ENCODE measurements around the gene SLC39A11.

SLC39A11 gene

DNA sequence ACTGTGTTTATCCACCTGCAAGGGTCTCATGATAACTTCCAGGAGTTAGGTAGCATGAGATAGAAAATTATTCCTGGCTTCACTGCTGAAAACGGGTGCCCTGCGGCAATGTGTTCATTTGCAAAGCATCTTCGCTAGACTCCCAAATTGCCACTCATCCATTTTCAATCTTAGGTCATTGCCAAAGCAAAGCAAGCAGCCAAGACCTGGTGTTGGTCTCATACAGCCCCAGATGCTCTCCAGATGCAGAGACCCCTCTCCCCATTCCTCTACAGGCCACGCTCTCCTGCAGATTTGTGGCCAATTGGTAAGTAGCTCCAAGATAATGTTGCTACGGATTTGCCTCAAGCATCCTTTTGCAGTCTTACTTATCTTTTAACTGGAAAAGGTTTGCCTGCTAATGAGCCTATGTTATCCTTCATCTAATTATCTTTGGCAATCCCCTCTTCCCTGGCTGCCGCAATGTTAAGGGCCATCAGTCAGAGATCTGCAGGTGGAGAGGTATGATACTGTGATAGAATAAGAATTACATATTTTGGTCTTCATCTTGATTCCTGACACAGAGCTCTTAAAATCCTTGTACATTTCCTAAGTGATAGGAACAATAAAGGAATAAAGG, 222.0 kb downstream of the SLC39A11 start:
- no peak for DNase-seq (ENCODE audit: low read depth)

DNA sequence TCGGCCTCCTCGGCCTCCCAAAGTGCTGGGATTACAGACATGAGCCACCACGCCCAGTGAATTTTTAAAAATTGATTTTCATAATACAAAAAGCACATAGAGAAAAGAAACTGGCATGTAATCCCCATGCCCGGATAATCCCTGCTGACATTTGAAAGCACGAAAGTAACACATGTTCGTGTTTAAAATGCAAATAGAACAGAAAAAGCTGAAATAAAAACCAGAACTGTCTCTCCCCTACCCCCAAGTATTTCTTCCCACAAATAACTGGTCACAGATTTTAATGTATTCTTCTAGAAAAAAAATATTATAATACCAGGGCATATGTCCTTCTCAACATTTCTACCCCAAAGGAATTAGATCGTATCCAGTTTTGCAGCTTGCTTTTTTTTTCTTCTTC, 222.9 kb downstream of the SLC39A11 start:
- no peak for DNase-seq (ENCODE audit: low read depth)

DNA sequence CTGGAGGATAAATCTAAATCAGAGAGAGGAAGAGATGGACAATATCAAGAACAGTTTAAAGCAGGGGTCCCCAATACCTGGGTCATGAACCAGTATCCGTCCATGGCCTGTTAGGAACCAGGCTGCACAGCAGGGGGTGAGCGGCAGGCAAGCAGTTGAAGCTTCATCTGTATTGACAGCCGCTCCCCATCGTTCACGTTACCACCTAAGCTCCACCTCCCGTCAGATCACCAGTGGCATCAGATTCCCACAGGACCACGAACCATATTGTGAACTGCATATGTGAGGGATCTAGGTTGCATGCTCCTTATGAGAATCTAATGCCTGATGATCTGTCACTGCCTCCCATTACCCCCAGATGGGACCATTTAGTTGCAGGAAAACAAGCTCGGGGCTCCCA, 226.5 kb downstream of the SLC39A11 start:
- DNase-seq (ENCODE audit: low read depth): no peak

GRCh38 chr17:72863526-72864211, 228.8 kb downstream of the SLC39A11 start:
- no peak for DNase-seq (ENCODE audit: low read depth)

- DNase-seq (ENCODE audit: low read depth): no peak
Observed at GRCh38 chr17:72862276-72862999, 230.1 kb downstream of the SLC39A11 start.

- no peak for DNase-seq (ENCODE audit: low read depth)
Observed at GRCh38 chr17:72861811-72862210, 230.7 kb downstream of the SLC39A11 start.

DNA sequence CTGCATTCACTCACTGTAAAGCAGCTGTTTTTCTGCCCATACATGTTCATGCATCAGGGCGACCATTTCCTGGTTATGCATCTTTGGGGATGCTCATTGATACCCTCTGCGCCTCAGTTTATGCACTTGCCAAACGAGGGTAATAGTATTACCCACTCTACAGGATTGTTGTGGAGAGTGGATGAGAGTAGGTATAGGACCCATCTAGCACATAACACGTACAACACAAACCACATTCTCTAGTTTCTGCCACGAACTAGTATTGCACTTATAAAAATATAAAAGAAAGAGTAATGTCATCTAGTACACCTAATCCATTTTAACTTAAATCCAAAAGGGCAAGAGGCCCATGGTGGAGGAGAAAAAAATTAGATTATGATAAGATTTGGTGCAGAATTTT, 231.7 kb downstream of the SLC39A11 start:
- DNase-seq (ENCODE audit: low read depth): no peak

GRCh38 chr17:72858826-72859495, 233.5 kb downstream of the SLC39A11 start:
- no peak for DNase-seq (ENCODE audit: low read depth)

- DNase-seq (ENCODE audit: low read depth): no peak
Observed at GRCh38 chr17:72853440-72854415, 238.8 kb downstream of the SLC39A11 start.

DNA sequence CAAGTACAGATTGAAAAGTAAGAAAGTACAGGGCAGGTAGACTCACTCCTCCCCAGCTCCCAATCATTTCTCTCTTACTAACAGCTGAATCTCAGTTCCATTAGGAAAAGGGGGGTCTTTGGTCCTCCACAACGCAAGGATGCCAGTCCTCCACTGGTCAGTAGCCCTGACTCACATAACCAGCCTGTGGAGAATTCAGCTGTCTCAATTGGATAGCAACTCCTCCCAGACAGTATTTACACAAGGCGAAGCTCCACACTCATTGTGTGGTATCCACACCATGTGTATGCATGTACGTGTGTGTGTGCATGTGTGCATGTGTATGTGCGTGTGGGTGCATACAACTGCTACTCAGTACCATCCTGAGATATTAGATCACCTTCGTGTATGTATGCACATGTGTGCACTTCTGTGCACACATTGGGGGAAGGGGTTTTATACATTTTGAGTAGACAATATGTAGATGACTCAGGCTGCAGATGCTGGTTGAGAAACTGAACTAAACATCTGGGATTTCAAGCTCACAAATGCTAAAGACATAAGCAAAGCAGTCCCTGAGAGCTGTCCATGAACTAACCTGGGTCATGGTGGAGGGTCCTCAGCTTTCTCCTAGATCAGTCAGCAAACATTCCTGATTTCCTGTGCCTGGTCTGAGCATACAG, 240.1 kb downstream of the SLC39A11 start:
- no peak for DNase-seq (ENCODE audit: low read depth)

DNA sequence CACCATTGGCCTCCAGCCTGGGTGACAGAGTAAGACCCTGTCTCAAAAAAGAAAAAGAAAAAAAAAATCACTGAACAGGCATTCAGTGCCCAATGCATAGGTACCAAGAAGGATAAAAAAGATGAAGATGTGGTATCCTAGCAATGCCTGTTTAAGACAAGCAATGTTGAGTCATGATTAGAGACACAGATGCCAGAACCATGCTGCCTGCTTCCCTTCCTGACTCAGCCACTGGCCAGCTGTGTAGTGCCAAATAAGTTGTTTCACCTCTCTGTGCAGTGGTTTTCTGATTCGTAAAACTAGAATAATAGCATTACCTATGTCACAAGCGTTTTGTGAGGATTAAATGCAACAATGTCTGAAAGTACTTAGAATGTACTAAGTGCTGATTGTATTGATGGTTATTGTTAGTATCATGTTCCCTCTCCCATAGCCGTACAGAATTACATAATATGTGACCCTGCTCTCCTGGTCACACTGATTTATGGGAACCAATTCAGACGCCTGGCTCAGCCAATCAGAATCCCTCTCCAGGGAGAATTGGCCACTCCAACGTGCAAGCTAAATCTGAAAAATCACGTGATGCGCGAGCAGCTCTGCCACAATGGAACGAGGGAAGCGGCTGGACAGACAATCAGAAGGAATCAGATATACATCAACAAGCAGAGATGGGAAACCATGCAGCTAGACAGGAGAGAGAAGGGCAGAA, 241.9 kb downstream of the SLC39A11 start:
- no peak for DNase-seq (ENCODE audit: low read depth)

- DNase-seq (ENCODE audit: low read depth): no peak
Observed at GRCh38 chr17:72846399-72846798, 246.1 kb downstream of the SLC39A11 start.

- no peak for DNase-seq (ENCODE audit: low read depth)
Observed at GRCh38 chr17:72843591-72843990, 248.9 kb downstream of the SLC39A11 start.

DNA sequence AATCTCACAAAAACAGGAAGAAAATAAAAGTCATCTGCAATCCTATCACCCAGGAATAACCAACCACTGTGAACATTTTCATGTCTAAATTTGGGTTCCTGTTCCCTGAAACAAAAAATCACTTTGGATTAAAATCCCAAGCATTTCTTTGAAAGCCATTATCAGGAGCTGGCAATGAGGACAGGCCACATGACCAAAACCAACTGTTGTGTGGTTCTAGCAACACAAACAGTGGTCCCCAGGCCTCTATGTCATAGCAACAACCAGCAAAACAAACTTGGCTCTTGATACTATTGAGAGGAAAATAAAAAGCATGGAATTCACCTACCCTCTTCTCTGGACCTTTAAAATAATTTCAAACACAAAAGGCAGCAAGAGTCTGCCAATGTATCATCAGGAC, 252.5 kb downstream of the SLC39A11 start:
- DNase-seq (ENCODE audit: low read depth): no peak

DNA sequence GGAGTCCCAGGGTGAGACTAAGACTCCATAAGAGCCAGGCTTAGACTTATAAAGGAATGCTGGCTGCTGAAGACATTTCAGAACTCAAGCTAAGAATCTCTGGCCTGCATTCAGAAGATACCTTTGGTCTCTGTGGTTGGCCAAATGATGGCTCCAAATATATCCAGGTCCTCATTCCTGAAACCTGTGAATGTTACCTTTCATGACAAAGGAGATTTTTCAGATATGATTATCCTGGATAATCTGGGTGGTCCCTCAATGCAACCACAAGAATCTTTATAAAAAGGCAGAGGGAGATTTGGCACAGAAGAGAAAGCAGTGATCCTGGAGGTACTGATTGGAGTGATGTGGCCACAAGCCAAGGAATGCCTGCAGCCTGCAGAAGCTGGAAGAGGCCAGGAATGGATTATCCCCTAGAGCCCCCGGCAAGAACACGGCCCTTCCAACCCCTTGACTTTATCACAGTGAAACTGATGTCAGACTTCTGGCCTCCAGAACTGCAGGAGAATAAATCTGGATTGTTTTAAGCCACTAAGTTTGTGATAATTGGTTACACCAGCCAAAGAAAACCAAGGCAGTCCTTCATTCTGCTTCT, 253.3 kb downstream of the SLC39A11 start:
- no peak for DNase-seq (ENCODE audit: low read depth)

- no peak for DNase-seq (ENCODE audit: low read depth)
Observed at GRCh38 chr17:72838581-72838980, 253.9 kb downstream of the SLC39A11 start.

GRCh38 chr17:72838068-72838467, 254.4 kb downstream of the SLC39A11 start:
- DNase-seq (ENCODE audit: low read depth): no peak

- no peak for DNase-seq (ENCODE audit: low read depth)
Observed at GRCh38 chr17:72837335-72837734, 255.2 kb downstream of the SLC39A11 start.

DNA sequence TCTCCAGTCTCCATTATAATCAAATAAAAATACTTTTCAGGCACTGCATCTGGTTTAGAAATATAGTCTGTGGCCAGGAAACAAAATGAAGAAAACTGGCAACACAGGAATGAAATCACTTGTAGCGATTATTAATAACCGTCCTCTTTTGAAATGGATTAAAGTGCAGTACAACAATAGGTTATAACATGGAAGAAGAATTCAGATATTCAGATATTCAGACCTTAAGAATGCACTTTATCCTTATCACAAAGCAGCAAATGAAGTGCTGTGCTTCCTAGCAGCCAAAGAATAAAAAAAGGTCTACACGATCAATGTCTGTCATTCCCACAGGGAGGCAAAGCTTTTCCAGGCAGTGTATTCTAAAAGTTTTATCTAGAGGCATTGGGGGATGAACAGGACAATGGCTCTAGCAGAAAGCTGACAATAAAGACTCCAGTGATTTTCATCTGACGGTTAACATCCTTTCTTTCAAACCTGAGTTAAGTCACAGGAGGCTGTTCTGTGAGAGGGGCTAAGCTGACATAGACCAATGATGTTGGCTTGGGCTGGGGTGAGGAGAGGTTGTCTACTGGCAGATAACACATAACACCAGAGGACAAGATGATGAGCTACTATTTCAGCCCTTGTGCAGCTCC, 259.2 kb downstream of the SLC39A11 start:
- no peak for DNase-seq (ENCODE audit: low read depth)

Measured in activated T-cell treated with anti-CD3 and anti-CD28 coated beads for 24 hours (primary cell).